NCI-H1048 (cell line): ENCODE results near the gene CACNA1C.

Experiments used
- DNase-seq: peaks from one replicate; lab custom pipeline; 2025; lab: John Stamatoyannopoulos, UW

Gene CACNA1C

GRCh38 chr12:2559931-2560330, 507.1 kb downstream of the CACNA1C start:
- DNase-seq = no peak

- DNase-seq = no peak
These were observed 507.6 kb downstream of the CACNA1C start for GRCh38 chr12:2560356-2560755.

GRCh38 chr12:2561367-2561766, 508.6 kb downstream of the CACNA1C start:
- no peak for DNase-seq

- DNase-seq = no peak
These were observed 509.6 kb downstream of the CACNA1C start for GRCh38 chr12:2562400-2562799.

- DNase-seq = no peak
These were observed 510.9 kb downstream of the CACNA1C start for GRCh38 chr12:2563709-2564108.

- no peak for DNase-seq
These were observed 513.4 kb downstream of the CACNA1C start for GRCh38 chr12:2566161-2566560.

- no peak for DNase-seq
These were observed 514.9 kb downstream of the CACNA1C start for GRCh38 chr12:2567711-2568110.

- no peak for DNase-seq
These were observed 517.8 kb downstream of the CACNA1C start for GRCh38 chr12:2570562-2570961.

- no peak for DNase-seq
These were observed 521.7 kb downstream of the CACNA1C start for GRCh38 chr12:2574355-2574935.

GRCh38 chr12:2575245-2575644, 522.5 kb downstream of the CACNA1C start:
- no peak for DNase-seq

- no peak for DNase-seq
These were observed 525.4 kb downstream of the CACNA1C start for GRCh38 chr12:2578211-2578610.

- DNase-seq = no peak
These were observed 526.0 kb downstream of the CACNA1C start for GRCh38 chr12:2578772-2579171.

- no peak for DNase-seq
These were observed 528.0 kb downstream of the CACNA1C start for GRCh38 chr12:2580821-2581220.

- no peak for DNase-seq
These were observed 528.7 kb downstream of the CACNA1C start for GRCh38 chr12:2581293-2582045.

- DNase-seq = no peak
These were observed 529.8 kb downstream of the CACNA1C start for GRCh38 chr12:2582631-2583030.

- no peak for DNase-seq
These were observed 530.3 kb downstream of the CACNA1C start for GRCh38 chr12:2583091-2583497.

GRCh38 chr12:2583642-2584401, 531.0 kb downstream of the CACNA1C start:
- DNase-seq = no peak

GRCh38 chr12:2586156-2587038, 533.6 kb downstream of the CACNA1C start:
- no peak for DNase-seq

GRCh38 chr12:2588345-2588744, 535.6 kb downstream of the CACNA1C start:
- DNase-seq = no peak

GRCh38 chr12:2589381-2589780, 536.6 kb downstream of the CACNA1C start:
- DNase-seq = no peak

GRCh38 chr12:2593045-2593444, 540.3 kb downstream of the CACNA1C start:
- no peak for DNase-seq

- DNase-seq = no peak
These were observed 543.7 kb downstream of the CACNA1C start for GRCh38 chr12:2596441-2596840.
